WTC11 (cell line): ENCODE results near the gene IRX3.

Experiments
- FOXK1 ChIP-seq: sonication (generic); formaldehyde crosslinking; IDR thresholded peaks from 2 replicates; pipeline ENCODE4 v1.8.0; 2022; ENCODE audit warnings: mild to moderate bottlenecking, moderate library complexity, missing genetic modification reagents
- MAX ChIP-seq: sonication (generic); formaldehyde crosslinking; IDR thresholded peaks from 2 replicates; pipeline ENCODE4 v1.8.0; 2022; ENCODE audit warnings: mild to moderate bottlenecking, missing genetic modification reagents

GRCh38 chr16:54324716-54325115, 38.1 kb upstream of the IRX3 start:
- TF ChIP-seq MAX (CRISPR knock-in tag) (no peak), FOXK1 (CRISPR knock-in tag) (no peak)
